Measurements from ENCODE around the gene KCNIP4.

- no peak for TF ChIP-seq GABPA (IDR thresholded peaks at IDR 0.05; ENCODE audit: low read depth)
- TF ChIP-seq, protein P1, sequence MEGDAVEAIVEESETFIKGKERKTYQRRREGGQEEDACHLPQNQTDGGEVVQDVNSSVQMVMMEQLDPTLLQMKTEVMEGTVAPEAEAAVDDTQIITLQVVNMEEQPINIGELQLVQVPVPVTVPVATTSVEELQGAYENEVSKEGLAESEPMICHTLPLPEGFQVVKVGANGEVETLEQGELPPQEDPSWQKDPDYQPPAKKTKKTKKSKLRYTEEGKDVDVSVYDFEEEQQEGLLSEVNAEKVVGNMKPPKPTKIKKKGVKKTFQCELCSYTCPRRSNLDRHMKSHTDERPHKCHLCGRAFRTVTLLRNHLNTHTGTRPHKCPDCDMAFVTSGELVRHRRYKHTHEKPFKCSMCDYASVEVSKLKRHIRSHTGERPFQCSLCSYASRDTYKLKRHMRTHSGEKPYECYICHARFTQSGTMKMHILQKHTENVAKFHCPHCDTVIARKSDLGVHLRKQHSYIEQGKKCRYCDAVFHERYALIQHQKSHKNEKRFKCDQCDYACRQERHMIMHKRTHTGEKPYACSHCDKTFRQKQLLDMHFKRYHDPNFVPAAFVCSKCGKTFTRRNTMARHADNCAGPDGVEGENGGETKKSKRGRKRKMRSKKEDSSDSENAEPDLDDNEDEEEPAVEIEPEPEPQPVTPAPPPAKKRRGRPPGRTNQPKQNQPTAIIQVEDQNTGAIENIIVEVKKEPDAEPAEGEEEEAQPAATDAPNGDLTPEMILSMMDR (IDR thresholded peaks at IDR 0.05; ENCODE audit: insufficient read depth, low read length): no peak
- TF ChIP-seq, protein P2, sequence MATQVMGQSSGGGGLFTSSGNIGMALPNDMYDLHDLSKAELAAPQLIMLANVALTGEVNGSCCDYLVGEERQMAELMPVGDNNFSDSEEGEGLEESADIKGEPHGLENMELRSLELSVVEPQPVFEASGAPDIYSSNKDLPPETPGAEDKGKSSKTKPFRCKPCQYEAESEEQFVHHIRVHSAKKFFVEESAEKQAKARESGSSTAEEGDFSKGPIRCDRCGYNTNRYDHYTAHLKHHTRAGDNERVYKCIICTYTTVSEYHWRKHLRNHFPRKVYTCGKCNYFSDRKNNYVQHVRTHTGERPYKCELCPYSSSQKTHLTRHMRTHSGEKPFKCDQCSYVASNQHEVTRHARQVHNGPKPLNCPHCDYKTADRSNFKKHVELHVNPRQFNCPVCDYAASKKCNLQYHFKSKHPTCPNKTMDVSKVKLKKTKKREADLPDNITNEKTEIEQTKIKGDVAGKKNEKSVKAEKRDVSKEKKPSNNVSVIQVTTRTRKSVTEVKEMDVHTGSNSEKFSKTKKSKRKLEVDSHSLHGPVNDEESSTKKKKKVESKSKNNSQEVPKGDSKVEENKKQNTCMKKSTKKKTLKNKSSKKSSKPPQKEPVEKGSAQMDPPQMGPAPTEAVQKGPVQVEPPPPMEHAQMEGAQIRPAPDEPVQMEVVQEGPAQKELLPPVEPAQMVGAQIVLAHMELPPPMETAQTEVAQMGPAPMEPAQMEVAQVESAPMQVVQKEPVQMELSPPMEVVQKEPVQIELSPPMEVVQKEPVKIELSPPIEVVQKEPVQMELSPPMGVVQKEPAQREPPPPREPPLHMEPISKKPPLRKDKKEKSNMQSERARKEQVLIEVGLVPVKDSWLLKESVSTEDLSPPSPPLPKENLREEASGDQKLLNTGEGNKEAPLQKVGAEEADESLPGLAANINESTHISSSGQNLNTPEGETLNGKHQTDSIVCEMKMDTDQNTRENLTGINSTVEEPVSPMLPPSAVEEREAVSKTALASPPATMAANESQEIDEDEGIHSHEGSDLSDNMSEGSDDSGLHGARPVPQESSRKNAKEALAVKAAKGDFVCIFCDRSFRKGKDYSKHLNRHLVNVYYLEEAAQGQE (IDR thresholded peaks at IDR 0.05; ENCODE audit: insufficient replicate concordance, low read depth): no peak
- TF ChIP-seq POLR2AphosphoS5 (IDR thresholded peaks at IDR 0.05; ENCODE audit: low read depth): no peak
Measured at GRCh38 chr4:21652508-21653231, 295.9 kb downstream of the KCNIP4 start.

Data from HL-60 (cell line).